WTC11 (cell line): Measurements from ENCODE around the gene PTPRT. TPM values are rescaled to one million over a fixed set of nuclear protein-coding genes. Genes with fewer than 3 reads are reported as not detected.

ENCODE experiments used
- ATAC-seq: fragments of 200-7000 bp; cut with Tn5 transposase; 2 replicates; pipeline ENCODE4 v1.10.0; 2021; ENCODE audit warnings: mild to moderate bottlenecking, moderate library complexity
- CTCF ChIA-PET: fragments of 300-600 bp; sonication (Branson Sonifier 250); formaldehyde crosslinking; loops from one replicate; lab custom pipeline; 2021; ENCODE audit warnings: antibody characterized with exemption; lab: Charles Lee
- POLR2A ChIA-PET: fragments of 350-600 bp; sonication (Branson Sonifier 250); formaldehyde crosslinking; loops from one replicate; lab custom pipeline; 2021; ENCODE audit warnings: antibody characterized with exemption; lab: Charles Lee
- DNase-seq: peaks from one replicate; pipeline ENCODE4 v3.0.0; 2021; ENCODE audit warnings: low spot score
- H3K27ac Mint-ChIP-seq: 2 replicates; pipeline ENCODE4 v1.8.0; 2021; ENCODE audit warnings: mixed read lengths
- H3K27me3 Mint-ChIP-seq: 2 replicates; pipeline ENCODE4 v1.8.0; 2021; ENCODE audit warnings: low read depth, mild to moderate bottlenecking, moderate library complexity, mixed read lengths
- H3K36me3 Mint-ChIP-seq: 2 replicates; pipeline ENCODE4 v1.8.0; 2021; ENCODE audit warnings: mixed read lengths
- H3K4me1 Mint-ChIP-seq: 2 replicates; pipeline ENCODE4 v1.8.0; 2022; ENCODE audit warnings: mixed read lengths
- H3K4me3 Mint-ChIP-seq: 2 replicates; pipeline ENCODE4 v1.8.0; 2021; ENCODE audit warnings: mild to moderate bottlenecking, moderate library complexity, mixed read lengths
- H3K9me3 Mint-ChIP-seq: 2 replicates; pipeline ENCODE4 v1.8.0; 2021; ENCODE audit warnings: mixed read lengths
- EMX1 ChIP-seq: fragments of 250-450 bp; sonication (Bioruptor Pico); IDR thresholded peaks from 2 replicates; pipeline ENCODE4 v1.8.0; 2021; ENCODE audit warnings: mild to moderate bottlenecking
- FOXJ3 ChIP-seq: sonication (generic); formaldehyde crosslinking; IDR thresholded peaks from 2 replicates; pipeline ENCODE4 v1.9.0; 2021; ENCODE audit warnings: missing genetic modification reagents, mild to moderate bottlenecking, borderline replicate concordance
- GABPB1 ChIP-seq: sonication (generic); formaldehyde crosslinking; IDR thresholded peaks from 2 replicates; pipeline ENCODE4 v1.8.1; 2023; ENCODE audit warnings: mild to moderate bottlenecking, missing genetic modification reagents
- GRHL2 ChIP-seq: fragments of 250-450 bp; sonication (Bioruptor Pico); IDR thresholded peaks from 2 replicates; pipeline ENCODE4 v1.8.0; 2022; ENCODE audit warnings: mild to moderate bottlenecking, moderate library complexity; ENCODE audit not compliant: insufficient replicate concordance, severe bottlenecking
- IRF2 ChIP-seq: sonication (generic); formaldehyde crosslinking; IDR thresholded peaks from 2 replicates; pipeline ENCODE4 v1.8.0; 2022; ENCODE audit warnings: low read depth, missing genetic modification reagents, borderline replicate concordance
- NFATC4 ChIP-seq: fragments of 250-450 bp; sonication (Bioruptor Pico); IDR thresholded peaks from 2 replicates; pipeline ENCODE4 v1.9.0; 2021; ENCODE audit warnings: mild to moderate bottlenecking
- NR2C2 ChIP-seq: sonication (generic); formaldehyde crosslinking; IDR thresholded peaks from 2 replicates; pipeline ENCODE4 v1.8.0; 2022; ENCODE audit warnings: mild to moderate bottlenecking, missing genetic modification reagents
- OVOL2 ChIP-seq: fragments of 250-450 bp; sonication (Bioruptor Pico); IDR thresholded peaks from 2 replicates; pipeline ENCODE4 v1.9.0; 2021; ENCODE audit warnings: mild to moderate bottlenecking, borderline replicate concordance
- RELA ChIP-seq: sonication (generic); formaldehyde crosslinking; IDR thresholded peaks from 2 replicates; pipeline ENCODE4 v1.8.1; 2022; ENCODE audit warnings: missing genetic modification reagents, mild to moderate bottlenecking, borderline replicate concordance
- TEAD4 ChIP-seq: sonication (generic); formaldehyde crosslinking; IDR thresholded peaks from 2 replicates; pipeline ENCODE4 v1.8.0; 2022; ENCODE audit warnings: mild to moderate bottlenecking, missing genetic modification reagents
- TP53 ChIP-seq: sonication (generic); formaldehyde crosslinking; IDR thresholded peaks from 2 replicates; pipeline ENCODE4 v1.8.1; 2023; ENCODE audit warnings: mild to moderate bottlenecking, missing genetic modification reagents
- total RNA-seq: library from RNA; stranded (reverse); gene quantifications from 3 replicates; pipeline ENCODE4 v1.2.3, GENCODE V29; 2021
- TF ChIP-seq, protein P1 (sequence below): sonication (generic); formaldehyde crosslinking; IDR thresholded peaks from 2 replicates; pipeline ENCODE4 v1.8.0; 2023; ENCODE audit warnings: missing genetic modification reagents, mild to moderate bottlenecking, borderline replicate concordance
- TF ChIP-seq, protein P2 (sequence below): sonication (generic); formaldehyde crosslinking; IDR thresholded peaks from 2 replicates; pipeline ENCODE4 v1.8.1; 2022; ENCODE audit warnings: missing genetic modification reagents, borderline replicate concordance
- TF ChIP-seq, protein P3 (sequence below): sonication (generic); formaldehyde crosslinking; IDR thresholded peaks from 2 replicates; pipeline ENCODE4 v1.8.1; 2022; ENCODE audit warnings: mild to moderate bottlenecking, moderate library complexity, missing genetic modification reagents

PTPRT gene
- total RNA-seq, 1 experiment from 2014 or later = 1.1 TPM

DNA sequence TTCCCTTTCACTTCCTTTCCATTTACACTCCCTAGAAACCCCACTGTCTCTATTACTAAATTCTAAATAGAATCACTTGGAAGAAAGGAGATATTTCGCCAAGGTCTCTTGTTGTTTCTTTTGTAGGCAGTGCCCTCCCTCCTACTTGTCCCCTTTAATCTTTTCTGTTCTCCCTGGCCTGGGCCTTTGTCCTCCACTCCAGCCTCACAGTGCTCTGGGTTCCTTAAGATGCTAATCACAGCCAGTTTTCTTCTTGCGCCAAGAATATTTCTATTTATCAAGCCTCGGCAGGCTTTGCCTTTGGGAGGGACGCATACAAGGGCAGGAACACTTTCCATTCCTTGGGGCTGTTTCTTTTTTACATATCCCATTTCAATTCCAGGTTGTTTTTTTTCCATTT is 1051.0 kb downstream of the PTPRT start (continued):
- TF ChIP-seq, protein P1, sequence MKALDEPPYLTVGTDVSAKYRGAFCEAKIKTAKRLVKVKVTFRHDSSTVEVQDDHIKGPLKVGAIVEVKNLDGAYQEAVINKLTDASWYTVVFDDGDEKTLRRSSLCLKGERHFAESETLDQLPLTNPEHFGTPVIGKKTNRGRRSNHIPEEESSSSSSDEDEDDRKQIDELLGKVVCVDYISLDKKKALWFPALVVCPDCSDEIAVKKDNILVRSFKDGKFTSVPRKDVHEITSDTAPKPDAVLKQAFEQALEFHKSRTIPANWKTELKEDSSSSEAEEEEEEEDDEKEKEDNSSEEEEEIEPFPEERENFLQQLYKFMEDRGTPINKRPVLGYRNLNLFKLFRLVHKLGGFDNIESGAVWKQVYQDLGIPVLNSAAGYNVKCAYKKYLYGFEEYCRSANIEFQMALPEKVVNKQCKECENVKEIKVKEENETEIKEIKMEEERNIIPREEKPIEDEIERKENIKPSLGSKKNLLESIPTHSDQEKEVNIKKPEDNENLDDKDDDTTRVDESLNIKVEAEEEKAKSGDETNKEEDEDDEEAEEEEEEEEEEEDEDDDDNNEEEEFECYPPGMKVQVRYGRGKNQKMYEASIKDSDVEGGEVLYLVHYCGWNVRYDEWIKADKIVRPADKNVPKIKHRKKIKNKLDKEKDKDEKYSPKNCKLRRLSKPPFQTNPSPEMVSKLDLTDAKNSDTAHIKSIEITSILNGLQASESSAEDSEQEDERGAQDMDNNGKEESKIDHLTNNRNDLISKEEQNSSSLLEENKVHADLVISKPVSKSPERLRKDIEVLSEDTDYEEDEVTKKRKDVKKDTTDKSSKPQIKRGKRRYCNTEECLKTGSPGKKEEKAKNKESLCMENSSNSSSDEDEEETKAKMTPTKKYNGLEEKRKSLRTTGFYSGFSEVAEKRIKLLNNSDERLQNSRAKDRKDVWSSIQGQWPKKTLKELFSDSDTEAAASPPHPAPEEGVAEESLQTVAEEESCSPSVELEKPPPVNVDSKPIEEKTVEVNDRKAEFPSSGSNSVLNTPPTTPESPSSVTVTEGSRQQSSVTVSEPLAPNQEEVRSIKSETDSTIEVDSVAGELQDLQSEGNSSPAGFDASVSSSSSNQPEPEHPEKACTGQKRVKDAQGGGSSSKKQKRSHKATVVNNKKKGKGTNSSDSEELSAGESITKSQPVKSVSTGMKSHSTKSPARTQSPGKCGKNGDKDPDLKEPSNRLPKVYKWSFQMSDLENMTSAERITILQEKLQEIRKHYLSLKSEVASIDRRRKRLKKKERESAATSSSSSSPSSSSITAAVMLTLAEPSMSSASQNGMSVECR (CRISPR knock-in tag) = no peak

- no peak for DNase-seq
- Mint-ChIP-seq H3K27ac (no peak overlapping the region), H3K27me3 (peaks cover 6% of the 10 kb centered on the region), H3K4me1 (peaks cover 24% of the 10 kb centered on the region), H3K4me3 (no peak overlapping the region), H3K9me3 (no peaks in the 10 kb centered on the region), H3K36me3 (no peaks in the 10 kb centered on the region)
- ChIA-PET CTCF (interaction anchor here (0.8 to 1.0 kb wide), 2 partner anchors 27 to 94 kb away, joined by 3 read pairs; no protein-coding TSS in a partner anchor), POLR2A (no interaction called here)
- no peak for TF ChIP-seq TP53 (CRISPR knock-in tag)
- TF ChIP-seq, protein P2, sequence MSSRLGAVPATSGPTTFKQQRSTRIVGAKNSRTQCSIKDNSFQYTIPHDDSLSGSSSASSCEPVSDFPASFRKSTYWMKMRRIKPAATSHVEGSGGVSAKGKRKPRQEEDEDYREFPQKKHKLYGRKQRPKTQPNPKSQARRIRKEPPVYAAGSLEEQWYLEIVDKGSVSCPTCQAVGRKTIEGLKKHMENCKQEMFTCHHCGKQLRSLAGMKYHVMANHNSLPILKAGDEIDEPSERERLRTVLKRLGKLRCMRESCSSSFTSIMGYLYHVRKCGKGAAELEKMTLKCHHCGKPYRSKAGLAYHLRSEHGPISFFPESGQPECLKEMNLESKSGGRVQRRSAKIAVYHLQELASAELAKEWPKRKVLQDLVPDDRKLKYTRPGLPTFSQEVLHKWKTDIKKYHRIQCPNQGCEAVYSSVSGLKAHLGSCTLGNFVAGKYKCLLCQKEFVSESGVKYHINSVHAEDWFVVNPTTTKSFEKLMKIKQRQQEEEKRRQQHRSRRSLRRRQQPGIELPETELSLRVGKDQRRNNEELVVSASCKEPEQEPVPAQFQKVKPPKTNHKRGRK (CRISPR knock-in tag) = no peak
- no peak for TF ChIP-seq NR2C2 (CRISPR knock-in tag)
- no peak for ATAC-seq
Measured at GRCh38 chr20:42134265-42135098, 1055.2 kb downstream of the PTPRT start.

GRCh38 chr20:42130810-42131596 is 1058.7 kb downstream of the PTPRT start:
- ATAC-seq (no peak), DNase-seq (no peak)
- Mint-ChIP-seq H3K9me3 (no peaks in the 10 kb centered on the region), H3K36me3 (no peaks in the 10 kb centered on the region), H3K27me3 (no peaks in the 10 kb centered on the region; the same call in 1 of the 2 replicates), H3K27ac (no peak overlapping the region), H3K4me3 (no peak overlapping the region), H3K4me1 (peaks cover 10% of the 10 kb centered on the region; the same call in 1 of the 2 replicates)
- TF ChIP-seq, protein P1 (CRISPR knock-in tag) = no peak
- TF ChIP-seq GABPB1 (CRISPR knock-in tag) (no peak), TEAD4 (CRISPR knock-in tag) (no peak), FOXJ3 (CRISPR knock-in tag) (no peak), RELA (CRISPR knock-in tag) (no peak), GRHL2 (no peak), EMX1 (CRISPR knock-in tag) (no peak), NFATC4 (CRISPR knock-in tag) (no peak), OVOL2 (CRISPR knock-in tag) (no peak), IRF2 (no peak)
- TF ChIP-seq, protein P3, sequence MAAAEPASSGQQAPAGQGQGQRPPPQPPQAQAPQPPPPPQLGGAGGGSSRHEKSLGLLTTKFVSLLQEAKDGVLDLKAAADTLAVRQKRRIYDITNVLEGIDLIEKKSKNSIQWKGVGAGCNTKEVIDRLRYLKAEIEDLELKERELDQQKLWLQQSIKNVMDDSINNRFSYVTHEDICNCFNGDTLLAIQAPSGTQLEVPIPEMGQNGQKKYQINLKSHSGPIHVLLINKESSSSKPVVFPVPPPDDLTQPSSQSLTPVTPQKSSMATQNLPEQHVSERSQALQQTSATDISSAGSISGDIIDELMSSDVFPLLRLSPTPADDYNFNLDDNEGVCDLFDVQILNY (CRISPR knock-in tag) = no peak
- CTCF ChIA-PET = interaction anchor here (1.8 kb wide), 1 partner anchor 392 kb away, joined by 4 read pairs; no protein-coding TSS in a partner anchor
- POLR2A ChIA-PET = no interaction called here
